Measurements from ENCODE around the gene RABAC1.
A peak's percentile ranks its signal among the peaks of the same experiment; 100 is the strongest.

The RABAC1 gene

DNA sequence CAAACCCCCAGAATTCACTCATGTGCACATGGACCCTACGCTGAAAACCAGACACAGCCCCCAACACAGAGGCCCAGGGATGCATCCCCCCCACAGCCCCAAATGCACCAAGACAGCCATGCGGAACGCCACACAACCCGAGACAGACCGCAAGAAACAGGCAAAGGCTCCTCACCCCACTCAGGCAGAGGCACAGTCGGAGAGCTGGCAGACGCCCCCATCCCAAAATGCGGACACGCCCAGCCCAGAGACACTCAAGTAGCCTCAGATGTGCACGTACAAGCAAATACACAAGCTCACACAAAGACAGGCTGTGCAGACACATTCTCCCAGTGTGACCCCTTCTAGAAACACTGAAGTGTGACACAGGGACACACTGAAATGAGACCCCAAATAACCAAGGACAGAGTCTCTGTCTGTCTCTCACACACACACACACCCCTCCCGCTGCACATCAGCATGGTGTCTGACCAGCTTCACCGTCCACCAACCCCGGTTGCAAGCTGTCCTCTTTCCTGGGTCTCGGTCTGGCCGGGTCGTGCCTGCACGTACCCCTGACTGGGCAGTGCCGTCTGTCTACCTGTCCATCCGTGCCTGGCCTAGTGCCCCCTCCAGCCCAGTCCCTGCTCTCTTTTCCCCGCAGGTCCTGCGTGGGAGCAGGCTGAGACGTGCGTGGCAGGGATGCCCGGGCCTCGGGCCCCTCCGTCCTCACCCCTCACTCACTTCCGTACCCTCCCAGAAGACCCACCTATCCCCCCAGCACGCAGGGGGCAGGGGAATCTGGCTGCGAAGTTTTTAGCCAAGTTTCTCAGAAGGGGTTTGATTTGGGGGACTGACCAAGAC lies 47.0 kb downstream of the RABAC1 start:
- H3K27me3 ChIP-seq (ENCODE audit: control insufficient read depth, insufficient read depth, low read length): peaks cover 89% of the 10 kb centered on the region
- H3K36me3 ChIP-seq (ENCODE audit: control insufficient read depth, insufficient read depth, low read length): no peaks in the 10 kb centered on the region
- peak overlapping the region; percentile 51; the same call in 1 of the 2 replicates for H3K4me3 ChIP-seq (ENCODE audit: low read depth, low read length)
- H3K9ac ChIP-seq (ENCODE audit: low read depth, low read length): no peak overlapping the region
- H3K4me1 ChIP-seq (ENCODE audit: control insufficient read depth, insufficient read depth, low read length): peaks cover 5% of the 10 kb centered on the region; the same call in 1 of the 2 replicates
- no peak overlapping the region for H3K27ac ChIP-seq (ENCODE audit: low read depth, low read length)
- no peaks in the 10 kb centered on the region for H3K9me3 ChIP-seq (ENCODE audit: control insufficient read depth, insufficient read depth, low read length)

DNA sequence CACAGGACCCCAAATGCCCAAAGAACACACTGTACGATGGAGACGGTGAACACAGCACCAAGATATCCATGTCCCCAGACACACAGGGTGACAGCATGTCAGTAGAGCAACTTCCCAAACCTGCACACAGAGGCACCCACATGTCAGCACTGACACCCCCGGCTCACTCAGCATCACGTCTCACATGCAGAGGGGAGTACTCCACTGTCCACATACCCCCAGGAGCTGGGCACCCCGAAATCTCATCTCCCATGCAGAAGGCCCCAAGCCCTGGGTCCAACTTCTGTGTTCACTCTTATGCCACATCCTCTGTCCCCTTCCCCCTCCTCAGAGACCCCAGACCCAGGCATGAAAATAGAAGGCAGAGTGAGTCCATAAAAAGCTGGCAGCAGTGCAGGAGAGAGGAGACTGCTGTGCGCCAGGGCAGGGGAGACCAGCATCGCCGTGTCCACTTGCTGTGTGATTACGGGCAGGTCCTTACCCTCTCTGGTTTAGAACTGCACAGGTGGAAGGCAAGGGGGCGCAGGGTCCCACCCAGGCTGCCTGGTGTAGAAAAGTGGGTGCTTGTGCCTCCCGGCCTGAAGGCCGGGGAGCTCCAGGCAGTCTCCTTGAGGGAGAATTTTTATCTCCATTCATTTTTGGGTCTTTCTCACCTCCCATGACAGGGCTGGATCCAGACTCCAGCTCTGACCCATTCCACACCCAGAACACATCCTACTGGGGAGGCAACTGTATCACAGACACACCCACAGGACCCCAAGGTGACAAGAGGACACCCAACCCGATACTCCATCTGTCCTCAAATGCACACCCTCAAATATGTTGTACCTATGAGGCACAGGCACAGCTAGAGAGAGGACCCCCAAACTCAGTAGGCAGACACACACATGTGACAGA lies 47.9 kb downstream of the RABAC1 start:
- H3K9ac ChIP-seq (ENCODE audit: low read depth, low read length): no peak overlapping the region
- H3K4me3 ChIP-seq (ENCODE audit: low read depth, low read length): no peak overlapping the region
- no peaks in the 10 kb centered on the region for H3K9me3 ChIP-seq (ENCODE audit: control insufficient read depth, insufficient read depth, low read length)
- H3K4me1 ChIP-seq (ENCODE audit: control insufficient read depth, insufficient read depth, low read length): peaks cover 5% of the 10 kb centered on the region; the same call in 1 of the 2 replicates
- H3K27me3 ChIP-seq (ENCODE audit: control insufficient read depth, insufficient read depth, low read length): peaks cover 80% of the 10 kb centered on the region
- H3K27ac ChIP-seq (ENCODE audit: low read depth, low read length): no peak overlapping the region
- 0 out of 2 replicates have a peak, but pooled peaks cover 4% of the 10 kb centered on the region for H3K36me3 ChIP-seq (ENCODE audit: control insufficient read depth, insufficient read depth, low read length)

DNA sequence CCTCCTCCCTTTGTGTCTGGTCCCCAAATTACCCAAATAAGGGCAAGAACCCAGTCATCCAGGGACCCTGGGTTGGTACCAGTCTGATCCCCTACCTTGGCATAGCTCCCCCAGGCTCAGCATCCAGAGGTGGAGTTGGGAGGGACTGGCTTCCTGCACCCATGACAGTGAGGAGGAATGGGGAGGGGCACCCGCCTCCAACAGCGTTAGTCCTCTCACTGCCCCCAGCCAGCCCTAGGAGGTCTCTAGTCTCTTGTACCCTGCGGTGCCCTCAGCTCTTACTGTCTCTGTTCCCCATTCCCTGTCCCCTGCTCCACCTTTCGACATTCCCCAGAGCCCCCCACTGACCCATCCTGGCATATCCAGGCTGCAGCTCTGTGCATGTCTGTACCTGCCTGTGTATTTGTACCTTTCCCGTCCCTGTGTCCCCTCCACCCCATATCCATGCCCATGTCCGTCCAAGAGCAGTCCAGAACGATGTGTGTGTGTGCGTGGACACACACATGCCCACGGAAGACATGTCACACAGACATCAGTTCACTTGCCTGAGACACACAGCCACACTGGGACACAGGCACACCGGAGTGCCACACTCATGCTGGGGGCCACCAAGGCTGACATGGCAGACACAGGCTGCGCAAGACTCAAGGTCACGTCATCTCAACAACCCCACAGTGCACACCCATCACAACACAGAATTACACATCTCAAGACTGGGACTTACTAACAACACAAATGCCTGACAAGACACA lies 48.7 kb downstream of the RABAC1 start:
- Histone ChIP-seq H3K27me3 (ENCODE audit: control insufficient read depth, insufficient read depth, low read length) (peaks cover 72% of the 10 kb centered on the region), H3K9ac (ENCODE audit: low read depth, low read length) (no peak overlapping the region), H3K36me3 (ENCODE audit: control insufficient read depth, insufficient read depth, low read length) (0 out of 2 replicates have a peak, but pooled peaks cover 7% of the 10 kb centered on the region)

DNA sequence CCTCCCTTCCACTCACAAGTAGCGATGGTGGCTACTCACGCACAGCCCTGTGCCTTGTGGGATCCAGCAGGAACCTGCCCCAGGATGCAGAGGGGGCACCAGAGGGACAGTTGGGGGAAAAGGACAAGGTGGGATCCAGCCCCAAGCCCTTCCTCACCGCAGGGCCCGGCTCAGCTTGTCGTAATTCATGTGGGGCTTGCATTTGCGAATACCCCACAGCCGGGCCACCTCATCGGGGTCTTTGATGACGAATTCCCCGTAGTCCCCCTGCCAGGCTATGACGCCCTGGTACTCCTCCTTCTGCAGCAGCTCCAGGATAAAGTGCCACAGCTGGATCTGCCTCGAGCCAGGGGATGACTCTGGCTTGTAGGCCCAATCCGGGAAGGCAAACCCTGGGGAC lies 49.4 kb downstream of the RABAC1 start:
- peaks cover 65% of the 10 kb centered on the region for H3K27me3 ChIP-seq (ENCODE audit: control insufficient read depth, insufficient read depth, low read length)
- peaks cover 5% of the 10 kb centered on the region; the same call in 1 of the 2 replicates for H3K4me1 ChIP-seq (ENCODE audit: control insufficient read depth, insufficient read depth, low read length)
- H3K4me3 ChIP-seq (ENCODE audit: low read depth, low read length): no peak overlapping the region
- H3K9ac ChIP-seq (ENCODE audit: low read depth, low read length): no peak overlapping the region
- H3K9me3 ChIP-seq (ENCODE audit: control insufficient read depth, insufficient read depth, low read length): no peaks in the 10 kb centered on the region
- no peak overlapping the region for H3K27ac ChIP-seq (ENCODE audit: low read depth, low read length)
- 0 out of 2 replicates have a peak, but pooled peaks cover 11% of the 10 kb centered on the region for H3K36me3 ChIP-seq (ENCODE audit: control insufficient read depth, insufficient read depth, low read length)

More for the DNA sequence above, 48.7 kb downstream of the RABAC1 start:
- Histone ChIP-seq H3K4me3 (ENCODE audit: low read depth, low read length) (no peak overlapping the region), H3K27ac (ENCODE audit: low read depth, low read length) (no peak overlapping the region), H3K9me3 (ENCODE audit: control insufficient read depth, insufficient read depth, low read length) (no peaks in the 10 kb centered on the region), H3K4me1 (ENCODE audit: control insufficient read depth, insufficient read depth, low read length) (peaks cover 5% of the 10 kb centered on the region; the same call in 1 of the 2 replicates)

- Histone ChIP-seq H3K36me3 (ENCODE audit: control insufficient read depth, insufficient read depth, low read length) (0 out of 2 replicates have a peak, but pooled peaks cover 11% of the 10 kb centered on the region), H3K9me3 (ENCODE audit: control insufficient read depth, insufficient read depth, low read length) (no peaks in the 10 kb centered on the region), H3K27me3 (ENCODE audit: control insufficient read depth, insufficient read depth, low read length) (peaks cover 57% of the 10 kb centered on the region), H3K4me1 (ENCODE audit: control insufficient read depth, insufficient read depth, low read length) (peaks cover 5% of the 10 kb centered on the region; the same call in 1 of the 2 replicates), H3K4me3 (ENCODE audit: low read depth, low read length) (no peak overlapping the region), H3K9ac (ENCODE audit: low read depth, low read length) (no peak overlapping the region), H3K27ac (ENCODE audit: low read depth, low read length) (no peak overlapping the region)
Observed at GRCh38 chr19:41908724-41909464, 50.2 kb downstream of the RABAC1 start.

DNA sequence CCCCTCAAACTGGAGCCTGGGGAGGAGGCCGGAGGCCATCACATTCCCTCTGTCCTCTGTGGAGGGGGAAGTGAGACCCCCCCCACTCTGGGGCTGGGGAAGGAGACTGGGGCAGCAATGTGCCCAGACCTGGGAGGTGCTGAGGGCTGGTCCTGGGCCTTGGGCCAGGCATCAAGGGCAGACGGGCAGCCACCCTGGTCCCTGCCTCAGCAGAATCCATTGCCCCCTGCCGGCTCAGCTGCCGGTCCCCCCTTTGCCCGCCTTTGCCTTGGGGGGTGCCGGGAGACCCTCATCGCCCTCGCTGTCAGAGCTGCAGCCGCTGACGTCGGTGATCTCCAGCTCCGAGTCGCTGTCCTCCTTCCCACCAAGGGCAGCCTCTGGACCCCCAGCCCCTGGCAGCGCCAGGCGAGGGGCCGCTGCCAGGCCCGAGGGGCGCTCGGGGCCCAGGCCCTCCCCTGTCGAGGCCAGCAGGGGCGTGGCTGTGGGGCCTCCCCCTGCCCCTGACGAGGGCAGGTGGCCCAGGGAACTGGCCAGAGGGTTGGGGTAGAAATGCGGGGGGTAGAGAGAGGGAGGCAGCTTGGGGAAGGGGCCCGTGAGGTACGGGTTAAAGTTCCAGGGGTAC lies 51.0 kb downstream of the RABAC1 start:
- no peaks in the 10 kb centered on the region for H3K9me3 ChIP-seq (ENCODE audit: control insufficient read depth, insufficient read depth, low read length)
- peaks cover 49% of the 10 kb centered on the region for H3K27me3 ChIP-seq (ENCODE audit: control insufficient read depth, insufficient read depth, low read length)
- H3K36me3 ChIP-seq (ENCODE audit: control insufficient read depth, insufficient read depth, low read length): peaks cover 17% of the 10 kb centered on the region
- no peak overlapping the region for H3K4me3 ChIP-seq (ENCODE audit: low read depth, low read length)
- H3K4me1 ChIP-seq (ENCODE audit: control insufficient read depth, insufficient read depth, low read length): peaks cover 5% of the 10 kb centered on the region; the same call in 1 of the 2 replicates
- no peak overlapping the region for H3K27ac ChIP-seq (ENCODE audit: low read depth, low read length)
- no peak overlapping the region for H3K9ac ChIP-seq (ENCODE audit: low read depth, low read length)

GRCh38 chr19:41906916-41907680 lies 52.0 kb downstream of the RABAC1 start:
- Histone ChIP-seq H3K27me3 (ENCODE audit: control insufficient read depth, insufficient read depth, low read length) (peaks cover 39% of the 10 kb centered on the region), H3K9me3 (ENCODE audit: control insufficient read depth, insufficient read depth, low read length) (no peaks in the 10 kb centered on the region), H3K27ac (ENCODE audit: low read depth, low read length) (no peak overlapping the region), H3K36me3 (ENCODE audit: control insufficient read depth, insufficient read depth, low read length) (peaks cover 26% of the 10 kb centered on the region), H3K4me1 (ENCODE audit: control insufficient read depth, insufficient read depth, low read length) (peaks cover 1% of the 10 kb centered on the region; the same call in 1 of the 2 replicates), H3K9ac (ENCODE audit: low read depth, low read length) (no peak overlapping the region), H3K4me3 (ENCODE audit: low read depth, low read length) (no peak overlapping the region)

All from HUES48 (cell line).